ENCODE results near the gene BLOC1S1. TPM values are rescaled to one million over a fixed set of nuclear protein-coding genes. Genes with fewer than 3 reads are reported as not detected.

Gene BLOC1S1
- total and polyA plus RNA-seq, 2 of the 4 experiments (the other 2 are of a cell fraction): 128 to 285 TPM

DNA sequence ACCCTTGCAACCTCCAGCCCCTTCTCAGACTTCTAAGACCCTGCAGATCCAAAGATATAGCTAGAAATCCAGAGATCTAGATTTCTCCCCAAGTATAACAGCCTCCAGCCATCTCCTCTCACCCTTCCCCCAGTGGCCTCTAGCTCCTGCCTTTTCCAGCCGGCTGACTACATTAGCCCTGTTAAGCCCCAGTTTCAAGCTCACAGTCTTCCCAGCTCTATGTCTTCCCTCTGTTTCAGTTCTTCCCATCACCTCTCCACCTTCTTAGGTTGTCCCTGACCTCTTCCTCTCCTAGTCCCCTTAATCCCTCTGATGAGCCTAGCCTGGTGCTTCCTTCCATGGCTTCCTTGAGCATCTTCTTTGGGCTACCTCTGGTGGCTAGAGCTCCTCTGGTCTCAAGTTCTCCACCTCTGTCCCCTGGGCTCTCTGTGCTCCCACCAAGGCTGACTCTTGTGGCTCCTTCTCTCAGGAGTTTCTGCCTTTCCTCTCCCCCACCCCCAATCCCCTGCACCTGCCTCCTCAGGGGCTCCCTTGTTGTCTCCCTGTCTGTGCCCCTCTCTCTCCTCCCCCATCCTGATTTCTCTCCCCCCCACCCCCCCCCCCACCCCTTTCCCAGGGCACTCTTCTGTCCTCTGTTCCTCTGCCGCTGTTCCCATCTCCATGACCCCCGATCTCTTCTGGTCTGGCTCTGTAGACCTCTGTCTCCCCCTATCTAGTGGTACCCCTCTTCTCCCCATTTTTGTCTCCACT lies 26.3 kb downstream of the BLOC1S1 start (continued):
- TF ChIP-seq NFE2L2 (IDR thresholded peaks at IDR 0.05; ENCODE audit: low read depth, low read length) (no peak), MAFK (IDR thresholded peaks at IDR 0.05; ENCODE audit: low read depth, low read length) (no peak)

DNA sequence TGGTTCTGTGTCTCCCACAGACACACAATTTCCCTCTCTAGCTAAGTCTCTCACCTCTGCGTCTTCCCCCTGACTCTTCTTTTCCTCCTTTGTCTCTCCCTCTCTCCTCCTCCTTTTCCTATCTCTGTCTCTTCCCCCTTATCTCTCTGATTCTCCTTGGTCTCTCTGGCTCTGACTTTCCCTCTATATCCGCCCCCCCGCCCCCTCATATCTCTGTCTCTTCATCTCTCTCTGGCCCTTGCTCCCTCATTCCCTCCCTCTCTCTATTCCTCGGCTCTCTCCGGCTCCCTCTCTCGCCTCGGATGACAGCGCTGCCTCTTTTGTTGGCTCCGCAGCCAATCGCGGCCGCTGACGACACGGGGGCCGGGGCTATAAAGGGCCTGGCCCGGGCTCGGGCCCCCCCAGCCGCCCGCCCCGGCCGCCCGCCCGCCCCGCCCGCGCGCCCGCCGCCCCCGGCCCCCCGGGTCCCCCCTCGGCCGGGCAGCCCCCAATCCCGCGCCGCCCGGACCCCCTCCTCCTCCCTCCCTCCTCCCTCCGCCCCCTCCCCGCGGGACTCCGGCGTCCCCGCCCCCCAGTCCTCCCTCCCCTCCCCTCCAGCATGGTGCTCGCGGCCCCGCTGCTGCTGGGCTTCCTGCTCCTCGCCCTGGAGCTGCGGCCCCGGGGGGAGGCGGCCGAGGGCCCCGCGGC lies 27.0 kb downstream of the BLOC1S1 start, which contains the start of gene GDF11:
TSS of gene GDF11 (plus strand) at position 404 of the 687 bp plus-strand sequence. CDS start at position 599, 195 bp downstream.
- H3K14ac ChIP-seq (replicated peaks; ENCODE audit: low read depth, low read length): peak within 1 kb of the TSS; percentile 84
- H2BK5ac ChIP-seq (ENCODE audit: low read depth, low read length, poor library complexity, severe bottlenecking): peak within 1 kb of the TSS; percentile 37
- H3K4me2 ChIP-seq (ENCODE audit: low read depth, low read length): peak within 1 kb of the TSS; percentile 99
- peak within 1 kb of the TSS; percentile 92 for H2AK9ac ChIP-seq (replicated peaks; ENCODE audit: low read depth, low read length, poor library complexity)
- dilution Hi-C loops (cut with HindIII; ENCODE audit: low sequenced_read_pairs, unreplicated experiment) (no loop called here), intact Hi-C loops (cut with micrococcal nuclease) (loop anchor here (5.0 kb wide), 2 partner anchors 74 to 189 kb away; partner anchors contain the start of genes DGKA, ORMDL2 and SARNP), in situ Hi-C loops (cut with MboI; ENCODE audit: low sequenced_read_pairs) (no loop called here)
- TF ChIP-seq, protein P1, sequence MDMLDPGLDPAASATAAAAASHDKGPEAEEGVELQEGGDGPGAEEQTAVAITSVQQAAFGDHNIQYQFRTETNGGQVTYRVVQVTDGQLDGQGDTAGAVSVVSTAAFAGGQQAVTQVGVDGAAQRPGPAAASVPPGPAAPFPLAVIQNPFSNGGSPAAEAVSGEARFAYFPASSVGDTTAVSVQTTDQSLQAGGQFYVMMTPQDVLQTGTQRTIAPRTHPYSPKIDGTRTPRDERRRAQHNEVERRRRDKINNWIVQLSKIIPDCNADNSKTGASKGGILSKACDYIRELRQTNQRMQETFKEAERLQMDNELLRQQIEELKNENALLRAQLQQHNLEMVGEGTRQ (IDR thresholded peaks at IDR 0.05; ENCODE audit: low read depth, low read length): no peak
- TF ChIP-seq CEBPB (IDR thresholded peaks at IDR 0.05; ENCODE audit: low read depth, low read length): no peak
- no peak for TF ChIP-seq CHD1 (IDR thresholded peaks at IDR 0.05; ENCODE audit: low read depth, low read length)
- TF ChIP-seq MAZ (IDR thresholded peaks at IDR 0.05; ENCODE audit: borderline replicate concordance, low read depth, low read length): peak; percentile 75; the same call in 1 of the 2 replicates
- TF ChIP-seq POLR2A (IDR thresholded peaks at IDR 0.05; ENCODE audit: low read depth, low read length): peak; percentile 69
- TF ChIP-seq, protein P2, sequence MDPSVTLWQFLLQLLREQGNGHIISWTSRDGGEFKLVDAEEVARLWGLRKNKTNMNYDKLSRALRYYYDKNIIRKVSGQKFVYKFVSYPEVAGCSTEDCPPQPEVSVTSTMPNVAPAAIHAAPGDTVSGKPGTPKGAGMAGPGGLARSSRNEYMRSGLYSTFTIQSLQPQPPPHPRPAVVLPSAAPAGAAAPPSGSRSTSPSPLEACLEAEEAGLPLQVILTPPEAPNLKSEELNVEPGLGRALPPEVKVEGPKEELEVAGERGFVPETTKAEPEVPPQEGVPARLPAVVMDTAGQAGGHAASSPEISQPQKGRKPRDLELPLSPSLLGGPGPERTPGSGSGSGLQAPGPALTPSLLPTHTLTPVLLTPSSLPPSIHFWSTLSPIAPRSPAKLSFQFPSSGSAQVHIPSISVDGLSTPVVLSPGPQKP (IDR thresholded peaks at IDR 0.05; ENCODE audit: borderline replicate concordance, low read depth, low read length): no peak
- TF ChIP-seq MXI1 (IDR thresholded peaks at IDR 0.05; ENCODE audit: borderline replicate concordance, low read depth, low read length): 0 out of 2 replicates have a peak, but pooled peaks have one; percentile 19
- peak within 1 kb of the TSS; percentile 48 for H3K27ac ChIP-seq (ENCODE audit: insufficient read depth, low read length)
- WGBS, 2 experiments (ENCODE audit: extremely low coverage in 2 of 2, insufficient read length in 1 of 2): 0% methylated on average over 13 of the region's 53 CpGs; no CpG with 5 or more reads in 1 of the 2 experiments
- peaks cover 2 to 26% of the 10 kb centered on the region in 2 experiments; a peak in 2 of 4 replicates for H3K79me1 ChIP-seq (ENCODE audit: low read depth in 1 of 2, low read length in 2 of 2)
- H4K8ac ChIP-seq (ENCODE audit: low read depth in 2 of 2, low read length in 2 of 2): peak within 1 kb of the TSS; percentile 74 to 76; a peak in 2 of 4 replicates
- H2AK5ac ChIP-seq (ENCODE audit: low read depth, low read length): peak within 1 kb of the TSS; percentile 77; the same call in 1 of the 2 replicates
- H3K36me3 ChIP-seq (ENCODE audit: control insufficient read depth, insufficient read depth, low read length): no peaks in the 10 kb centered on the region
- H2BK15ac ChIP-seq (ENCODE audit: low read depth, low read length): no peak within 1 kb of the TSS
- no TSS peak for BruUV-seq (replicated peaks)
- peak within 1 kb of the TSS; percentile 97 for H3K4me3 ChIP-seq (ENCODE audit: insufficient read depth, low read depth, low read length)
- H3K56ac ChIP-seq (ENCODE audit: extremely low read depth, insufficient read depth, low read length): peak within 1 kb of the TSS; percentile 54; the same call in 1 of the 2 replicates
- peaks cover 19% of the 10 kb centered on the region for H3K4me1 ChIP-seq (ENCODE audit: control insufficient read depth, insufficient read depth, low read length)
- peak within 1 kb of the TSS; percentile 77 for H3K4ac ChIP-seq (ENCODE audit: low read depth, low read length)
- peak within 1 kb of the TSS; percentile 84 for H3K9ac ChIP-seq (ENCODE audit: low read depth, low read length)
- peak within 1 kb of the TSS; percentile 41; the same call in 1 of the 2 replicates for H2BK120ac ChIP-seq (ENCODE audit: low read depth, low read length)
- ChIA-PET POLR2A (ENCODE audit: unreplicated experiment) (no interaction called here), CTCF (interaction anchor here (1.5 kb wide), 1 partner anchor 193 kb away, joined by 3 read pairs; no protein-coding TSS in a partner anchor)
- no peaks in the 10 kb centered on the region for H3K27me3 ChIP-seq (ENCODE audit: control insufficient read depth, insufficient read depth, low read length)
- H3K18ac ChIP-seq (ENCODE audit: low read depth, low read length): peak within 1 kb of the TSS; percentile 20; the same call in 1 of the 2 replicates
- 0 out of 2 replicates have a peak within 1 kb of the TSS, but pooled peaks have one; percentile 33 for H4K5ac ChIP-seq (ENCODE audit: low read depth, low read length)
- peak within 1 kb of the TSS; percentile 92 for H2AFZ ChIP-seq (replicated peaks; ENCODE audit: low read length, poor library complexity)
- peaks cover 7% of the 10 kb centered on the region for H4K20me1 ChIP-seq (ENCODE audit: insufficient read depth, low read length)
- peak; percentile 74 for DNase-seq
- peak; percentile 72 for ATAC-seq (ENCODE audit: low read depth)
- H2BK20ac ChIP-seq (ENCODE audit: low read depth, low read length): no peak within 1 kb of the TSS
- peak within 1 kb of the TSS; percentile 41 for H4K91ac ChIP-seq (ENCODE audit: insufficient read depth, low read depth, low read length)
- peaks cover 10% of the 10 kb centered on the region; the same call in 1 of the 2 replicates for H3K9me1 ChIP-seq (ENCODE audit: insufficient read depth, low read length)
- H3K23ac ChIP-seq (ENCODE audit: low read depth, low read length): peak within 1 kb of the TSS; percentile 94
- no peaks in the 10 kb centered on the region for H3K9me3 ChIP-seq (ENCODE audit: control insufficient read depth, insufficient read depth, low read length)

All from IMR-90 (cell line).